ENCODE data around the gene IER5. TPM values are rescaled to one million over a fixed set of nuclear protein-coding genes. Genes with fewer than 3 reads are reported as not detected.

The IER5 gene
- total and polyA plus RNA-seq, 2 of the 13 experiments (the other 11 are each of a cell fraction or from before 2014, with no cell fraction given) = 2.5 to 3.5 TPM

DNA sequence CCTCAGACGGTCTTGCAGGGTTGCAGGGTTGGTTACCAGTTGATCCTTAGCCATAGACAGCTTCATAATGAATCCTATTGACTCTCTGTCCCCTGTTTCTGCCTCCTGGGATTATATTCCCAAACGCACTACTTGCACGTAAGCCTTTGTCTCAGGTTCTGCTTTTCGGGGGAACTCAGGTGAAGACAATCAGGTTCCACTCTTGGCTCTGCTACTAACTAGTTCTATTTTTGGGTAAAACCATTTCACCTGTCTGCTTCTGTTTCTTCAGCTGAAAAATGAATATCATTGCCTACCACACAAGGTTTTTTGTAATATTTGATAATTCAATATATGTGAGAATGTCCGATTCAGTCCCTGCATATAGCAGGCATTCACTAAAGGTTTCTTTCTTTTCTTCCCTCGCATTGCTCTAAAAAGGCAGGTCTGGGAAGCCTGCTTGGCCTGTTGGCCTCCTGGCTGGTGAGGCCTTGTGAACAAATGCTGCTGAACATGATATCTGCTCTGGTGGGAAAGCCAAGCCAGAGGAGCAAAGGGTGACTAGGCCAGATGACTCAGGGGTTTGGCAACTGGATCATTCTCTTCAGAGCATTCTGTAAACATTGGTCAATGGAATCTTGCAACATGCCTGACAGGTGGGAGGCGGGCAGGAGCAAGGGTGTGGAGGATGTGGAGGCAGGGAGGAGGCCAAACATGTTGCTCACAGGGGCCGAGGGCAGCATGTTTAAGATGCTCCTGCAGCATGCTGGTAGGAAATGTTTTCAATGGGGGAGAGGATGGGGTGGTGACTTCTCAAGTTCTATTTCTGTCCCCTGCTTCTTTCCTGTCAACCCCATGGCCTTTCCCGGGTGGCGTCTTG, 23.8 kb downstream of the IER5 start (continued):
- TF ChIP-seq, protein P1, sequence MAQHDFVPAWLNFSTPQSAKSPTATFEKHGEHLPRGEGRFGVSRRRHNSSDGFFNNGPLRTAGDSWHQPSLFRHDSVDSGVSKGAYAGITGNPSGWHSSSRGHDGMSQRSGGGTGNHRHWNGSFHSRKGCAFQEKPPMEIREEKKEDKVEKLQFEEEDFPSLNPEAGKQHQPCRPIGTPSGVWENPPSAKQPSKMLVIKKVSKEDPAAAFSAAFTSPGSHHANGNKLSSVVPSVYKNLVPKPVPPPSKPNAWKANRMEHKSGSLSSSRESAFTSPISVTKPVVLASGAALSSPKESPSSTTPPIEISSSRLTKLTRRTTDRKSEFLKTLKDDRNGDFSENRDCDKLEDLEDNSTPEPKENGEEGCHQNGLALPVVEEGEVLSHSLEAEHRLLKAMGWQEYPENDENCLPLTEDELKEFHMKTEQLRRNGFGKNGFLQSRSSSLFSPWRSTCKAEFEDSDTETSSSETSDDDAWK (CRISPR knock-in tag; IDR thresholded peaks at IDR 0.05) = no peak
- TF ChIP-seq ZNF83 (CRISPR knock-in tag; IDR thresholded peaks at IDR 0.05; ENCODE audit: borderline replicate concordance) (no peak), NPAS2 (CRISPR knock-in tag; IDR thresholded peaks at IDR 0.05; ENCODE audit: borderline replicate concordance) (no peak), STAT5B (CRISPR knock-in tag; IDR thresholded peaks at IDR 0.05) (0 out of 2 replicates have a peak, but pooled peaks have one; percentile 63), RBAK (CRISPR knock-in tag; IDR thresholded peaks at IDR 0.05) (no peak), ZNF207 (IDR thresholded peaks at IDR 0.05; ENCODE audit: borderline replicate concordance) (no peak), SETDB1 (CRISPR knock-in tag; IDR thresholded peaks at IDR 0.05; ENCODE audit: borderline replicate concordance) (no peak), ZNF235 (CRISPR knock-in tag; IDR thresholded peaks at IDR 0.05; ENCODE audit: borderline replicate concordance) (no peak), YEATS4 (CRISPR knock-in tag; IDR thresholded peaks at IDR 0.05; ENCODE audit: borderline replicate concordance) (peak; percentile 60), ATF7 (IDR thresholded peaks at IDR 0.05) (peak; percentile 14; the same call in 1 of the 2 replicates), ATF7 (CRISPR knock-in tag; IDR thresholded peaks at IDR 0.05) (peak; percentile 52; the same call in 1 of the 2 replicates), SAP130 (CRISPR knock-in tag; IDR thresholded peaks at IDR 0.05; ENCODE audit: low read depth) (peak; percentile 97), ZFX (CRISPR knock-in tag; IDR thresholded peaks at IDR 0.05; ENCODE audit: low read depth) (peak; percentile 98), ZNF816 (CRISPR knock-in tag; IDR thresholded peaks at IDR 0.05; ENCODE audit: borderline replicate concordance) (peak; percentile 82; the same call in 1 of the 2 replicates), ZNF782 (CRISPR knock-in tag; IDR thresholded peaks at IDR 0.05; ENCODE audit: borderline replicate concordance) (peak; percentile 64; the same call in 1 of the 2 replicates), KDM5A (IDR thresholded peaks at IDR 0.05; ENCODE audit: borderline replicate concordance, low read length) (no peak), ZNF570 (CRISPR knock-in tag; IDR thresholded peaks at IDR 0.05; ENCODE audit: borderline replicate concordance) (no peak), GTF3A (CRISPR knock-in tag; conservative IDR thresholded peaks at IDR 0.05) (no peak), SOX5 (CRISPR knock-in tag; IDR thresholded peaks at IDR 0.05; ENCODE audit: borderline replicate concordance) (peak; percentile 95), ZNF749 (CRISPR knock-in tag; IDR thresholded peaks at IDR 0.05; ENCODE audit: borderline replicate concordance) (peak; percentile 87)
- TF ChIP-seq, protein P2, sequence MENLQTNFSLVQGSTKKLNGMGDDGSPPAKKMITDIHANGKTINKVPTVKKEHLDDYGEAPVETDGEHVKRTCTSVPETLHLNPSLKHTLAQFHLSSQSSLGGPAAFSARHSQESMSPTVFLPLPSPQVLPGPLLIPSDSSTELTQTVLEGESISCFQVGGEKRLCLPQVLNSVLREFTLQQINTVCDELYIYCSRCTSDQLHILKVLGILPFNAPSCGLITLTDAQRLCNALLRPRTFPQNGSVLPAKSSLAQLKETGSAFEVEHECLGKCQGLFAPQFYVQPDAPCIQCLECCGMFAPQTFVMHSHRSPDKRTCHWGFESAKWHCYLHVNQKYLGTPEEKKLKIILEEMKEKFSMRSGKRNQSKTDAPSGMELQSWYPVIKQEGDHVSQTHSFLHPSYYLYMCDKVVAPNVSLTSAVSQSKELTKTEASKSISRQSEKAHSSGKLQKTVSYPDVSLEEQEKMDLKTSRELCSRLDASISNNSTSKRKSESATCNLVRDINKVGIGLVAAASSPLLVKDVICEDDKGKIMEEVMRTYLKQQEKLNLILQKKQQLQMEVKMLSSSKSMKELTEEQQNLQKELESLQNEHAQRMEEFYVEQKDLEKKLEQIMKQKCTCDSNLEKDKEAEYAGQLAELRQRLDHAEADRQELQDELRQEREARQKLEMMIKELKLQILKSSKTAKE (CRISPR knock-in tag; IDR thresholded peaks at IDR 0.05; ENCODE audit: borderline replicate concordance) = peak; percentile 64; the same call in 1 of the 2 replicates
- TF ChIP-seq, protein P3, sequence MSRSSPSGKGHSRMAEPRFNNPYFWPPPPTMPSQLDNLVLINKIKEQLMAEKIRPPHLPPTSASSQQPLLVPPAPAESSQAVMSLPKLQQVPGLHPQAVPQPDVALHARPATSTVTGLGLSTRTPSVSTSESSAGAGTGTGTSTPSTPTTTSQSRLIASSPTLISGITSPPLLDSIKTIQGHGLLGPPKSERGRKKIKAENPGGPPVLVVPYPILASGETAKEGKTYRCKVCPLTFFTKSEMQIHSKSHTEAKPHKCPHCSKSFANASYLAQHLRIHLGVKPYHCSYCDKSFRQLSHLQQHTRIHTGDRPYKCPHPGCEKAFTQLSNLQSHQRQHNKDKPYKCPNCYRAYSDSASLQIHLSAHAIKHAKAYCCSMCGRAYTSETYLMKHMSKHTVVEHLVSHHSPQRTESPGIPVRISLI (CRISPR knock-in tag; IDR thresholded peaks at IDR 0.05; ENCODE audit: borderline replicate concordance) = peak; percentile 22; the same call in 1 of the 2 replicates
- TF ChIP-seq, protein P4, sequence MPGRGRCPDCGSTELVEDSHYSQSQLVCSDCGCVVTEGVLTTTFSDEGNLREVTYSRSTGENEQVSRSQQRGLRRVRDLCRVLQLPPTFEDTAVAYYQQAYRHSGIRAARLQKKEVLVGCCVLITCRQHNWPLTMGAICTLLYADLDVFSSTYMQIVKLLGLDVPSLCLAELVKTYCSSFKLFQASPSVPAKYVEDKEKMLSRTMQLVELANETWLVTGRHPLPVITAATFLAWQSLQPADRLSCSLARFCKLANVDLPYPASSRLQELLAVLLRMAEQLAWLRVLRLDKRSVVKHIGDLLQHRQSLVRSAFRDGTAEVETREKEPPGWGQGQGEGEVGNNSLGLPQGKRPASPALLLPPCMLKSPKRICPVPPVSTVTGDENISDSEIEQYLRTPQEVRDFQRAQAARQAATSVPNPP (CRISPR knock-in tag; IDR thresholded peaks at IDR 0.05) = no peak
